OCI-LY7 (cell line): ENCODE measurements around the gene DLX1. TPM values are rescaled to one million over a fixed set of nuclear protein-coding genes. Genes with fewer than 3 reads are reported as not detected.

ENCODE experiments used
- BruUV-seq: library from RNA; stranded (reverse); fragments of 400-500 nt; replicated peaks from 2 replicates; lab custom pipeline; 2021; lab: Mats Ljungman, UMichigan
- CTCF ChIA-PET: fragments of 300-600 bp; sonication (Branson Sonifier 250); formaldehyde crosslinking; loops from one replicate; lab custom pipeline; 2022; ENCODE audit warnings: antibody characterized with exemption; ENCODE audit not compliant: unreplicated experiment; lab: Charles Lee
- POLR2A ChIA-PET: fragments of 300-600 bp; sonication (Branson Sonifier 250); formaldehyde crosslinking; loops from one replicate; lab custom pipeline; 2022; ENCODE audit warnings: antibody characterized with exemption; lab: Charles Lee
- DNase-seq: peaks from one replicate; pipeline ENCODE4 v3.0.0-alpha.2; 2015; ENCODE audit warnings: low spot score
- H2AFZ ChIP-seq: fragments of 200-600 bp; sonication (generic), shearing (Covaris generic); 2 replicates; pipeline ENCODE4 v1.6.1; 2014; ENCODE audit warnings: mild to moderate bottlenecking, antibody characterized with exemption, low read length, moderate library complexity
- H3K27ac ChIP-seq: fragments of 200-600 bp; sonication (generic); 2 replicates; pipeline ENCODE4 v1.5.1; 2014; ENCODE audit warnings: mixed run types, low read depth, mild to moderate bottlenecking, moderate library complexity, low read length, inconsistent platforms; ENCODE audit not compliant: poor library complexity, severe bottlenecking
- H3K36me3 ChIP-seq: fragments of 200-600 bp; sonication (generic); 2 replicates; pipeline ENCODE4 v1.6.1; 2014; ENCODE audit warnings: mild to moderate bottlenecking, antibody characterized with exemption, low read length, moderate library complexity, mixed read lengths; ENCODE audit not compliant: insufficient read depth
- H3K4me1 ChIP-seq: fragments of 200-600 bp; sonication (generic); 2 replicates; pipeline ENCODE4 v1.5.1; 2014; ENCODE audit warnings: mild to moderate bottlenecking, low read length; ENCODE audit not compliant: insufficient read depth, poor library complexity, severe bottlenecking
- H3K4me2 ChIP-seq: fragments of 200-600 bp; sonication (generic); 2 replicates; pipeline ENCODE4 v1.6.1; 2014; ENCODE audit warnings: mild to moderate bottlenecking, low read length
- H3K4me3 ChIP-seq: fragments of 200-600 bp; sonication (generic); 2 replicates; pipeline ENCODE4 v1.5.1; 2014; ENCODE audit warnings: mild to moderate bottlenecking, low read depth, low read length; ENCODE audit not compliant: poor library complexity, severe bottlenecking
- H3K79me2 ChIP-seq: fragments of 200-600 bp; sonication (generic); 2 replicates; pipeline ENCODE4 v1.6.1; 2016; ENCODE audit warnings: low read depth, mild to moderate bottlenecking, low read length, moderate library complexity, mixed read lengths; ENCODE audit not compliant: insufficient read depth
- H3K9me2 ChIP-seq: fragments of 200-600 bp; sonication (generic); 2 replicates; pipeline ENCODE4 v1.6.1; 2016; ENCODE audit warnings: mild to moderate bottlenecking, low read length, mixed read lengths; ENCODE audit not compliant: insufficient read depth
- H3K9me3 ChIP-seq: fragments of 200-600 bp; sonication (generic); 2 replicates; pipeline ENCODE4 v1.6.1; 2014; ENCODE audit warnings: mild to moderate bottlenecking, mixed run types, low read length, mixed read lengths
- H4K20me1 ChIP-seq: fragments of 200-600 bp; sonication (generic); 2 replicates; pipeline ENCODE4 v1.6.1; 2014; ENCODE audit warnings: mild to moderate bottlenecking, antibody characterized with exemption, low read length, moderate library complexity, mixed read lengths; ENCODE audit not compliant: insufficient read depth
- EZH2phosphoT487 ChIP-seq: fragments of 200-600 bp; sonication (generic); IDR thresholded peaks from 2 replicates; pipeline ENCODE4 v1.6.1; 2018; ENCODE audit warnings: low read depth, borderline replicate concordance, mild to moderate bottlenecking, mixed run types, antibody characterized with exemption, low read length, moderate library complexity, mixed read lengths
- intact Hi-C: fragments of 100-400 bp; cut with micrococcal nuclease; formaldehyde crosslinking; loops from one replicate; pipeline ENCODE4 v1.10.0; 2022; ENCODE audit not compliant: unreplicated experiment
- total RNA-seq, 2 experiments: library from RNA; depleted of rRNA in 1 of 2; stranded (reverse); fragments of >200 nt in 1 of 2; shearing (Covaris generic) in 1 of 2; gene quantifications; 2 replicates each; pipeline ENCODE4 v1.2.3, GENCODE V29; 2014 to 2022
- TF ChIP-seq, protein P1 (sequence below): fragments of 200-600 bp; sonication (generic); conservative IDR thresholded peaks from 2 replicates; pipeline ENCODE4 v1.5.1; 2014; ENCODE audit warnings: mild to moderate bottlenecking, antibody characterized with exemption, low read length, moderate library complexity, mixed read lengths

Gene DLX1
- total RNA-seq, 2 experiments from 2014 or later, result not detected

DNA sequence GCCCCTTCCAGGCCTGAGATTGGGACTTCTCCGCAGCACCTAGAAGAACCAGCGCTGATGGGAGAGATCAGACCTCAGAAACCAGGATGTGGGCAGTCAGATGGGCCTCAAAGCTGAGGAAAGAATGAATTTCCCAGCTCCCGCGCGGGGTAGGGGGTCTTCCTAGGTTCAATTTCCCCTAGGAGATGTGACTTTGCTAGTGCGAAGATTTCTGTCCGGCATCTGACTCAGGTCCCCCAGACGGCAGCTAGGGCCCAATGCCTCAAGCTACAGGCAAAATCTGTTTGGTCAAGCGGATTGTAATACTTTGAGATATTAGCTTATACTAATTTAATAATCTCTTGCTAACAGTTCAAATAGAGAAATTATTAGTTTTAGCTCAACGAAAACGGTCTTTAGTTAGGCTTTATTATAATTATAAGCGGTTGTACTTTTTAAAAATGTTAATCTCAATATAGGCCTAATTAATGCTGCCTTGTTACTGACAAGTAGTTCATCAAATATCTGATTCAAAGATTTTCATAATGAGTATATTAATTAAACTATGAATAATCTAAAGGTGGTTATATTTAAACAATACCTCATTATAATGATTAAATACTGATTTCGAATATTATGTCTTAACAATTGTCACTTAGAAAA is 5.8 kb downstream of the DLX1 start:
- intact Hi-C loops, result no loop called here
- TF ChIP-seq, protein P1, sequence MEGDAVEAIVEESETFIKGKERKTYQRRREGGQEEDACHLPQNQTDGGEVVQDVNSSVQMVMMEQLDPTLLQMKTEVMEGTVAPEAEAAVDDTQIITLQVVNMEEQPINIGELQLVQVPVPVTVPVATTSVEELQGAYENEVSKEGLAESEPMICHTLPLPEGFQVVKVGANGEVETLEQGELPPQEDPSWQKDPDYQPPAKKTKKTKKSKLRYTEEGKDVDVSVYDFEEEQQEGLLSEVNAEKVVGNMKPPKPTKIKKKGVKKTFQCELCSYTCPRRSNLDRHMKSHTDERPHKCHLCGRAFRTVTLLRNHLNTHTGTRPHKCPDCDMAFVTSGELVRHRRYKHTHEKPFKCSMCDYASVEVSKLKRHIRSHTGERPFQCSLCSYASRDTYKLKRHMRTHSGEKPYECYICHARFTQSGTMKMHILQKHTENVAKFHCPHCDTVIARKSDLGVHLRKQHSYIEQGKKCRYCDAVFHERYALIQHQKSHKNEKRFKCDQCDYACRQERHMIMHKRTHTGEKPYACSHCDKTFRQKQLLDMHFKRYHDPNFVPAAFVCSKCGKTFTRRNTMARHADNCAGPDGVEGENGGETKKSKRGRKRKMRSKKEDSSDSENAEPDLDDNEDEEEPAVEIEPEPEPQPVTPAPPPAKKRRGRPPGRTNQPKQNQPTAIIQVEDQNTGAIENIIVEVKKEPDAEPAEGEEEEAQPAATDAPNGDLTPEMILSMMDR, result no peak
- no peak for TF ChIP-seq EZH2phosphoT487
- no peaks in the 10 kb centered on the region for H4K20me1 ChIP-seq
- ChIA-PET CTCF (no interaction called here), POLR2A (interaction anchor here (0.6 to 1.2 kb wide), 2 partner anchors 35 to 197 kb away, joined by 3 to 4 read pairs; no protein-coding TSS in a partner anchor)
- no peak overlapping the region for H3K4me3 ChIP-seq
- no peaks in the 10 kb centered on the region for H3K36me3 ChIP-seq
- DNase-seq, result no peak
- no peak overlapping the region for H2AFZ ChIP-seq
- H3K79me2 ChIP-seq, result no peaks in the 10 kb centered on the region
- H3K4me1 ChIP-seq, result peaks cover 5% of the 10 kb centered on the region
- BruUV-seq, result no TSS peak
- H3K4me2 ChIP-seq, result no peak overlapping the region
- no peak overlapping the region for H3K27ac ChIP-seq
- no peaks in the 10 kb centered on the region for H3K9me3 ChIP-seq
- no peaks in the 10 kb centered on the region for H3K9me2 ChIP-seq

DNA sequence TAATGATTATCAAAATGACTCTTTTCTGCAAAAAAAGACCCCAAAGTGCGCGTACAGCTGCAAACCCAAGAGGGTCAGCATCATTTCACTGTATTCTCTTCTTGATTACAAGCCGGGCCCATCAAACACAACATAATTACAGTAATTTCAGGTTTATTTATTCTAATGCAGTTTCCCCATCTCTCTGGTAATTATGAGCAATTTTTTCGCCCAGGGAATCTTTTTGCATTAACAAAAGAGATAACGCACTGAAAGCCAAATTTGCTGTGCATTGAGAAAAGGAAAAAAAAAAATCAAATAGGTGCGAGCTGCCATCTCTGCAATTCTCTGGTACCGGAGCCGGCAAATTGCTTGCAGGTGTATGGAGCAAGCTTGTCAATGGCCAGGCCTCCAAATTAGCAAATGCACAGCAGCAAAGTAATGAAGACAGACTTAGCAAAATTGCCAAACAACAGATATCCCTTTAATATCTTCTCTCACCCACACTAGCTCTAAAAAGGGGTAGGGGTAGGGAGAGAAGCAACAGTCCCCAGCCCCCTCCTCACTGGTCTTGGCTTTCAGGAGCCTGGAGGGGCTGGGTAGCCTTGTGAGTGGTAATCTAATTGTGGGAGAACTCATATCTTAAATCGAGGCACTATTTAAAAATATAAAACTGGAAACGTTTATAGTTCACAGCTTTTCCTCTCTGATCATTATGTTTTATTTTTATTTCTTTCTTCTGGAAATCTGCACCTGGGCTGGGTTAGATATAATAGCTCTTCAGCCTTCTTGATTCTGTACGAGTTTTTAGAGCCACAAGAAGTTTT is 6.7 kb downstream of the DLX1 start:
- no peak overlapping the region for H3K4me3 ChIP-seq
- intact Hi-C loops, result no loop called here
- no TSS peak for BruUV-seq
- H3K79me2 ChIP-seq, result no peaks in the 10 kb centered on the region
- ChIA-PET POLR2A (interaction anchor here (0.6 to 1.2 kb wide), 2 partner anchors 36 to 198 kb away, joined by 3 to 4 read pairs; no protein-coding TSS in a partner anchor), CTCF (no interaction called here)
- no peak overlapping the region for H3K4me2 ChIP-seq
- H3K4me1 ChIP-seq, result peaks cover 5% of the 10 kb centered on the region
- H4K20me1 ChIP-seq, result no peaks in the 10 kb centered on the region
- no peaks in the 10 kb centered on the region for H3K9me2 ChIP-seq
- no peak for TF ChIP-seq EZH2phosphoT487
- TF ChIP-seq, protein P1, result no peak
- H2AFZ ChIP-seq, result no peak overlapping the region
- DNase-seq, result no peak
- no peaks in the 10 kb centered on the region for H3K9me3 ChIP-seq
- no peak overlapping the region for H3K27ac ChIP-seq
- H3K36me3 ChIP-seq, result no peaks in the 10 kb centered on the region
